NCI-H82 (cell line): ENCODE data around the gene ERCC5.

Experiments
- DNase-seq: peaks from one replicate; lab custom pipeline; 2025; lab: John Stamatoyannopoulos, UW

The ERCC5 gene

GRCh38 chr13:102922184-102922583, 76.4 kb downstream of the ERCC5 start:
- DNase-seq, result no peak
